DND-41 (cell line): ENCODE measurements around the gene PRND.

Source experiments
- ATAC-seq: fragments of 200-7000 bp; cut with Tn5 transposase; 3 replicates; pipeline ENCODE4 v1.9.1; 2021; ENCODE audit warnings: low read depth; ENCODE audit not compliant: insufficient read depth
- DNase-seq: peaks from one replicate; pipeline ENCODE4 v3.0.0-alpha.2; 2020
- H2AFZ ChIP-seq: 2 replicates; pipeline ENCODE4 v1.6.0; 2012; ENCODE audit warnings: low read depth, low read length
- H3K27ac ChIP-seq: 2 replicates; pipeline ENCODE4 v1.5.1; 2012; ENCODE audit warnings: low read length, inconsistent platforms
- H3K27me3 ChIP-seq: fragments of 200-600 bp; sonication (generic); 2 replicates; pipeline ENCODE4 v1.6.0; 2012; ENCODE audit warnings: low read length, mild to moderate bottlenecking, inconsistent platforms; ENCODE audit not compliant: insufficient read depth, poor library complexity
- H3K36me3 ChIP-seq: 2 replicates; pipeline ENCODE4 v1.5.1; 2012; ENCODE audit warnings: low read length, inconsistent platforms; ENCODE audit not compliant: insufficient read depth
- H3K4me1 ChIP-seq: 2 replicates; pipeline ENCODE4 v1.5.1; 2012; ENCODE audit warnings: mild to moderate bottlenecking, low read length; ENCODE audit not compliant: insufficient read depth
- H3K4me2 ChIP-seq: 2 replicates; pipeline ENCODE4 v1.6.0; 2012; ENCODE audit warnings: mild to moderate bottlenecking, moderate library complexity, low read length, inconsistent platforms; ENCODE audit not compliant: insufficient read depth
- H3K4me3 ChIP-seq, 2 experiments: fragments of 200-600 bp in 1 of 2; shearing (Covaris generic) in 1 of 2; 2 replicates each; pipeline ENCODE4 v1.5.1; 2012 to 2016; ENCODE audit warnings: inconsistent platforms in 2 of 2, low read length in 2 of 2, mild to moderate bottlenecking in 2 of 2, low read depth in 1 of 2, moderate library complexity in 1 of 2
- H3K79me2 ChIP-seq: 2 replicates; pipeline ENCODE4 v1.6.0; 2012; ENCODE audit warnings: low read length, inconsistent platforms; ENCODE audit not compliant: insufficient read depth
- H3K9ac ChIP-seq: 2 replicates; pipeline ENCODE4 v1.6.0; 2012; ENCODE audit warnings: low read depth, mild to moderate bottlenecking, inconsistent platforms, low read length, moderate library complexity
- H3K9me3 ChIP-seq: 2 replicates; pipeline ENCODE4 v1.5.1; 2012; ENCODE audit warnings: low read length, moderate library complexity, mild to moderate bottlenecking, inconsistent platforms; ENCODE audit not compliant: insufficient read depth, severe bottlenecking
- H4K20me1 ChIP-seq: 2 replicates; pipeline ENCODE4 v1.6.0; 2012; ENCODE audit warnings: low read length; ENCODE audit not compliant: insufficient read depth
- EZH2 ChIP-seq: IDR thresholded peaks from 3 replicates; pipeline ENCODE4 v1.6.1; 2012; ENCODE audit warnings: borderline replicate concordance, low read depth, mild to moderate bottlenecking, moderate library complexity, low read length, inconsistent platforms; ENCODE audit not compliant: severe bottlenecking
- TF ChIP-seq, protein P1 (sequence below): IDR thresholded peaks from 2 replicates; pipeline ENCODE4 v1.5.1; 2012; ENCODE audit warnings: borderline replicate concordance, low read length, moderate library complexity, mild to moderate bottlenecking; ENCODE audit not compliant: poor library complexity, severe bottlenecking; ENCODE audit errors: extremely low read depth

The PRND gene

DNA sequence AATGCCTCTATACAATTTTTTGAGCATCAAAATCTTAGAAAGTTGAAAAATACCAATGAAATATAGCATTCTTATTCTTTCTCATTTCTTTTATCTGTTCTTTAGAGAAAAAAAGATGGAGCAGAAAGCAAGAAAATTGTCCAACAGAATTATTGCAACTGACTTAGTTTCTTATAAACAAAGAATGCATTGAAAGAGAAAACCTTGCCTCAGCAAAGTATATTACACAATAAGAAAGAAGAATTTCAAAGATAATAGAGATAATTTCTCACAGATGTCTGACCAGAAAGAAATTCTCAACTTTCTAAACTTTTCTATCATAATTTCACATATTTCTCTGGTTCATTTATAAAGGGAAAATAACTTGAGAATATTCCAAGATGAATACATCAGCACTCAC lies 47.0 kb upstream of the PRND start:
- ATAC-seq (no peak), DNase-seq (no peak)
- H3K4me2 ChIP-seq: no peak overlapping the region
- no peak overlapping the region for H3K4me3 ChIP-seq
- no peak overlapping the region for H3K27ac ChIP-seq
- no peaks in the 10 kb centered on the region for H3K79me2 ChIP-seq
- no peaks in the 10 kb centered on the region for H3K36me3 ChIP-seq
- peaks cover 21% of the 10 kb centered on the region for H3K27me3 ChIP-seq
- no peaks in the 10 kb centered on the region for H4K20me1 ChIP-seq
- no peaks in the 10 kb centered on the region for H3K9me3 ChIP-seq
- H3K9ac ChIP-seq: no peak overlapping the region
- TF ChIP-seq, protein P1, sequence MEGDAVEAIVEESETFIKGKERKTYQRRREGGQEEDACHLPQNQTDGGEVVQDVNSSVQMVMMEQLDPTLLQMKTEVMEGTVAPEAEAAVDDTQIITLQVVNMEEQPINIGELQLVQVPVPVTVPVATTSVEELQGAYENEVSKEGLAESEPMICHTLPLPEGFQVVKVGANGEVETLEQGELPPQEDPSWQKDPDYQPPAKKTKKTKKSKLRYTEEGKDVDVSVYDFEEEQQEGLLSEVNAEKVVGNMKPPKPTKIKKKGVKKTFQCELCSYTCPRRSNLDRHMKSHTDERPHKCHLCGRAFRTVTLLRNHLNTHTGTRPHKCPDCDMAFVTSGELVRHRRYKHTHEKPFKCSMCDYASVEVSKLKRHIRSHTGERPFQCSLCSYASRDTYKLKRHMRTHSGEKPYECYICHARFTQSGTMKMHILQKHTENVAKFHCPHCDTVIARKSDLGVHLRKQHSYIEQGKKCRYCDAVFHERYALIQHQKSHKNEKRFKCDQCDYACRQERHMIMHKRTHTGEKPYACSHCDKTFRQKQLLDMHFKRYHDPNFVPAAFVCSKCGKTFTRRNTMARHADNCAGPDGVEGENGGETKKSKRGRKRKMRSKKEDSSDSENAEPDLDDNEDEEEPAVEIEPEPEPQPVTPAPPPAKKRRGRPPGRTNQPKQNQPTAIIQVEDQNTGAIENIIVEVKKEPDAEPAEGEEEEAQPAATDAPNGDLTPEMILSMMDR: no peak
- no peak for TF ChIP-seq EZH2
- H2AFZ ChIP-seq: no peak overlapping the region
- no peaks in the 10 kb centered on the region for H3K4me1 ChIP-seq

DNA sequence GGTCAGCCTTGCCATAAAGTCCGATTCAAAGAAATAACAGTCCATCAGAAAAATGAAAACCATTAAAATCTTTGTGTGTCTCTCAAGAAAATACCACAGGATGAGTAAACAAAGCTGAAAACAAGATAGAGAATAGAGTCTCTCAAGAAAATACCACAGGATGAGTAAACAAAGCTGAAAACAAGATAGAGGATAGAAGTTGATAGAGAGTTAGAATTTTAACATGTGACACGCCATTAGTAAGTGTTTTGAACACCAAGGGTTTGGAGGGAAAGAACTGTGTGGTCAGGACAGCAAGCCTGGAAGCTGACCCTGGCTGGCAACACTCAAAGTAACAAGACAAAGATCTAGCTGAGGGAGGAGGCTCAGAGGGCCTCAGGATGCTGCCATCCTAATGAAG lies 43.9 kb upstream of the PRND start:
- Histone ChIP-seq H3K4me3 (no peak overlapping the region), H3K9ac (no peak overlapping the region), H2AFZ (no peak overlapping the region), H4K20me1 (no peaks in the 10 kb centered on the region), H3K36me3 (no peaks in the 10 kb centered on the region), H3K27ac (no peak overlapping the region), H3K4me2 (no peak overlapping the region), H3K79me2 (no peaks in the 10 kb centered on the region), H3K9me3 (no peaks in the 10 kb centered on the region), H3K4me1 (no peaks in the 10 kb centered on the region), H3K27me3 (peaks cover 39% of the 10 kb centered on the region)
- TF ChIP-seq, protein P1: no peak
- no peak for TF ChIP-seq EZH2
- no peak for DNase-seq
- no peak for ATAC-seq

DNA sequence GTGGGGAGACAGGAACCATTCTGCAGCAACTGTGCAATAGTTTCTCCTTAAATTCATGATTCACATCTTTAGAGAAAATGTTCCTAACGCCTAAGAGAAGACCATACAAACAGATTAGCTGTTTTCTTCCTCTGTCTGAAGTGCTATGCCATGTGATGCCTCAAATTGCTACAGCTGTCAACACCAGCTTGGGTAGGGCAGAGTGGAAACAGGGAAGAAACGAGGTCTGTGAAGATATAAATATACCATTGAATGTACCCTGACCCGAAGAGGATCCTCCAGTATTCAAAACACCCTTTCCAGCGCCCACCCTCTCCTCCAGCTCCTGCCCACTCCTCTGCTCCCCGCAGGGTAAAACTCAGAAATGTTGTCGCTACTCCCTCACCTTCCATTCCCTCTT lies 40.3 kb upstream of the PRND start:
- ATAC-seq (no peak), DNase-seq (no peak)
- no peaks in the 10 kb centered on the region for H3K9me3 ChIP-seq
- no peaks in the 10 kb centered on the region for H4K20me1 ChIP-seq
- no peak overlapping the region for H2AFZ ChIP-seq
- no peaks in the 10 kb centered on the region for H3K79me2 ChIP-seq
- no peak overlapping the region for H3K9ac ChIP-seq
- peaks cover 36% of the 10 kb centered on the region for H3K27me3 ChIP-seq
- peaks cover 8% of the 10 kb centered on the region for H3K4me1 ChIP-seq
- H3K4me2 ChIP-seq: no peak overlapping the region
- H3K4me3 ChIP-seq: no peak overlapping the region
- TF ChIP-seq, protein P1: no peak
- no peak for TF ChIP-seq EZH2
- no peak overlapping the region for H3K27ac ChIP-seq
- no peaks in the 10 kb centered on the region for H3K36me3 ChIP-seq

DNA sequence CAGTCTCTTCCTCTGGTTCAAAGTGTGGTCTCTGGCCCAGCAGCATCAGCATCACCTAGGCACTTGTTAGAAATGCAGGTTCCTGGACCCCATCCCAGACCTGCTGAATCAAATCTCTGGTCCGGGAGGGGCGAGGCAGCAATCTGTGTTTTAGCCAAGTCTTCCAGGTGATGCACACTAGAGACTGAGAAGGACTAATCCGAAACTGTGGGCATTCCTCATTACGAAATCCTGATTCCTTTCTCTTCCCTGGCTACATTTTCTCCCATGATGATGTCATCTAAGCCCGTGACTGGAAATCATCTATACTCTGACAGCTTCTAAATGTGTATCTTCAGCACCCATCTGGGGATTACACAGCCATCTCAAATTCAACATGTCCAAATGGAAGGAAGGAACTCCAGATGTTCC lies 39.7 kb upstream of the PRND start:
- no peaks in the 10 kb centered on the region for H3K36me3 ChIP-seq
- H3K79me2 ChIP-seq: no peaks in the 10 kb centered on the region
- no peaks in the 10 kb centered on the region for H4K20me1 ChIP-seq
- DNase-seq (no peak), ATAC-seq (no peak)
- no peak overlapping the region for H2AFZ ChIP-seq
- H3K27ac ChIP-seq: no peak overlapping the region
- TF ChIP-seq, protein P1: no peak
- TF ChIP-seq EZH2: no peak
- peaks cover 36% of the 10 kb centered on the region for H3K27me3 ChIP-seq
- H3K9ac ChIP-seq: no peak overlapping the region
- no peaks in the 10 kb centered on the region for H3K9me3 ChIP-seq
- H3K4me2 ChIP-seq: no peak overlapping the region
- H3K4me3 ChIP-seq: no peak overlapping the region
- H3K4me1 ChIP-seq: peaks cover 8% of the 10 kb centered on the region
